ENCODE data around the gene SULT4A1. TPM values are rescaled to one million over a fixed set of nuclear protein-coding genes. Genes with fewer than 3 reads are reported as not detected.
A peak's percentile ranks its signal among the peaks of the same experiment; 100 is the strongest.

SULT4A1 gene
- total and polyA plus RNA-seq, 2 of the 4 experiments (the other 2 are of a cell fraction), result 1.1 to 5.2 TPM

- H3K4me1 ChIP-seq (ENCODE audit: control insufficient read depth, insufficient read depth, low read length), result peaks cover 6% of the 10 kb centered on the region
- no peaks in the 10 kb centered on the region for H3K9me3 ChIP-seq (ENCODE audit: control insufficient read depth, insufficient read depth, low read length)
- POLR2A ChIA-PET (ENCODE audit: unreplicated experiment), result no interaction called here
- H3K4me3 ChIP-seq (ENCODE audit: insufficient read depth, low read depth, low read length), result peak within 1 kb of the TSS; percentile 58
- peak within 1 kb of the TSS; percentile 87 for H3K9ac ChIP-seq (ENCODE audit: low read depth, low read length)
- H3K23ac ChIP-seq (ENCODE audit: low read depth, low read length), result peak within 1 kb of the TSS; percentile 88; the same call in 1 of the 2 replicates
- H3K18ac ChIP-seq (ENCODE audit: low read depth, low read length), result peak within 1 kb of the TSS; percentile 53
- ATAC-seq (ENCODE audit: low read depth), result peak; percentile 96
- H2BK120ac ChIP-seq (ENCODE audit: low read depth, low read length), result peak within 1 kb of the TSS; percentile 28
- peak within 1 kb of the TSS; percentile 45 for H3K56ac ChIP-seq (ENCODE audit: extremely low read depth, insufficient read depth, low read length)
- 0% methylated on average over 11 of the region's 55 CpGs; no CpG with 5 or more reads in 1 of the 2 experiments for WGBS, 2 experiments (ENCODE audit: extremely low coverage in 2 of 2, insufficient read length in 1 of 2)
- H2AK5ac ChIP-seq (ENCODE audit: low read depth, low read length), result peak within 1 kb of the TSS; percentile 85
- peaks cover 12 to 23% of the 10 kb centered on the region in 2 experiments for H3K79me1 ChIP-seq (ENCODE audit: low read depth in 1 of 2, low read length in 2 of 2)
- TSS peak; percentile 61 for BruUV-seq (replicated peaks)
- H2AFZ ChIP-seq (replicated peaks; ENCODE audit: low read length, poor library complexity), result peak within 1 kb of the TSS; percentile 99
- H2AK9ac ChIP-seq (replicated peaks; ENCODE audit: low read depth, low read length, poor library complexity), result peak within 1 kb of the TSS; percentile 92
- H4K91ac ChIP-seq (ENCODE audit: insufficient read depth, low read depth, low read length), result peak within 1 kb of the TSS; percentile 74
- peak; percentile 90 for DNase-seq
- no peaks in the 10 kb centered on the region for H3K36me3 ChIP-seq (ENCODE audit: control insufficient read depth, insufficient read depth, low read length)
- H3K14ac ChIP-seq (replicated peaks; ENCODE audit: low read depth, low read length), result peak within 1 kb of the TSS; percentile 98
- peak within 1 kb of the TSS; percentile 98 for H3K4me2 ChIP-seq (ENCODE audit: low read depth, low read length)
- H4K5ac ChIP-seq (ENCODE audit: low read depth, low read length), result peak within 1 kb of the TSS; percentile 93
- H2BK5ac ChIP-seq (ENCODE audit: low read depth, low read length, poor library complexity, severe bottlenecking), result peak within 1 kb of the TSS; percentile 69
- peak within 1 kb of the TSS; percentile 94 for H3K4ac ChIP-seq (ENCODE audit: low read depth, low read length)
- H2BK20ac ChIP-seq (ENCODE audit: low read depth, low read length), result no peak within 1 kb of the TSS
- dilution Hi-C loops (cut with HindIII; ENCODE audit: low sequenced_read_pairs, unreplicated experiment) (no loop called here), in situ Hi-C loops (cut with MboI; ENCODE audit: low sequenced_read_pairs) (no loop called here), intact Hi-C loops (cut with micrococcal nuclease) (loop anchor here (5.0 kb wide), 1 partner anchor 550 kb away; no protein-coding TSS in a partner anchor)
- no peaks in the 10 kb centered on the region for H3K27me3 ChIP-seq (ENCODE audit: control insufficient read depth, insufficient read depth, low read length)
- H3K27ac ChIP-seq (ENCODE audit: insufficient read depth, low read length), result peak within 1 kb of the TSS; percentile 87
- H3K9me1 ChIP-seq (ENCODE audit: insufficient read depth, low read length), result peaks cover 7% of the 10 kb centered on the region
- no peaks in the 10 kb centered on the region for H4K20me1 ChIP-seq (ENCODE audit: insufficient read depth, low read length)
- 0 out of 3 replicates have a peak within 1 kb of the TSS, but pooled peaks have one; percentile 8 for H2BK15ac ChIP-seq (ENCODE audit: low read depth, low read length)
- H4K8ac ChIP-seq (ENCODE audit: low read depth in 2 of 2, low read length in 2 of 2), result peak within 1 kb of the TSS; percentile 92 to 99
- CTCF ChIA-PET, result interaction anchor here (0.6 to 1.4 kb wide), 3 partner anchors 13 to 71 kb away, joined by 3 to 8 read pairs (median 3); no protein-coding TSS in a partner anchor
- TF ChIP-seq FOS (IDR thresholded peaks at IDR 0.05; ENCODE audit: low read depth, low read length), result peak; percentile 34; the same call in 1 of the 2 replicates
- no peak for TF ChIP-seq MAFK (IDR thresholded peaks at IDR 0.05; ENCODE audit: low read depth, low read length)
- no peak for TF ChIP-seq RAD21 (IDR thresholded peaks at IDR 0.05; ENCODE audit: low read length)
- no peak for TF ChIP-seq CEBPB (IDR thresholded peaks at IDR 0.05; ENCODE audit: low read depth, low read length)
- peak; percentile 56 for TF ChIP-seq POLR2A (IDR thresholded peaks at IDR 0.05; ENCODE audit: low read depth, low read length)
- no peak; the same call in 1 of the 2 replicates for TF ChIP-seq MXI1 (IDR thresholded peaks at IDR 0.05; ENCODE audit: borderline replicate concordance, low read depth, low read length)
- peak; percentile 13; the same call in 1 of the 2 replicates for TF ChIP-seq USF2 (IDR thresholded peaks at IDR 0.05; ENCODE audit: low read depth, low read length)
- no peak for TF ChIP-seq CHD1 (IDR thresholded peaks at IDR 0.05; ENCODE audit: low read depth, low read length)
- no peak for TF ChIP-seq BHLHE40 (IDR thresholded peaks at IDR 0.05; ENCODE audit: low read depth, low read length)
- TF ChIP-seq MAZ (IDR thresholded peaks at IDR 0.05; ENCODE audit: borderline replicate concordance, low read depth, low read length), result no peak; the same call in 1 of the 2 replicates
- no peak for TF ChIP-seq RFX5 (IDR thresholded peaks at IDR 0.05; ENCODE audit: low read depth, low read length)
- TF ChIP-seq, protein P1, sequence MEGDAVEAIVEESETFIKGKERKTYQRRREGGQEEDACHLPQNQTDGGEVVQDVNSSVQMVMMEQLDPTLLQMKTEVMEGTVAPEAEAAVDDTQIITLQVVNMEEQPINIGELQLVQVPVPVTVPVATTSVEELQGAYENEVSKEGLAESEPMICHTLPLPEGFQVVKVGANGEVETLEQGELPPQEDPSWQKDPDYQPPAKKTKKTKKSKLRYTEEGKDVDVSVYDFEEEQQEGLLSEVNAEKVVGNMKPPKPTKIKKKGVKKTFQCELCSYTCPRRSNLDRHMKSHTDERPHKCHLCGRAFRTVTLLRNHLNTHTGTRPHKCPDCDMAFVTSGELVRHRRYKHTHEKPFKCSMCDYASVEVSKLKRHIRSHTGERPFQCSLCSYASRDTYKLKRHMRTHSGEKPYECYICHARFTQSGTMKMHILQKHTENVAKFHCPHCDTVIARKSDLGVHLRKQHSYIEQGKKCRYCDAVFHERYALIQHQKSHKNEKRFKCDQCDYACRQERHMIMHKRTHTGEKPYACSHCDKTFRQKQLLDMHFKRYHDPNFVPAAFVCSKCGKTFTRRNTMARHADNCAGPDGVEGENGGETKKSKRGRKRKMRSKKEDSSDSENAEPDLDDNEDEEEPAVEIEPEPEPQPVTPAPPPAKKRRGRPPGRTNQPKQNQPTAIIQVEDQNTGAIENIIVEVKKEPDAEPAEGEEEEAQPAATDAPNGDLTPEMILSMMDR (conservative IDR thresholded peaks at IDR 0.05; ENCODE audit: low read depth, low read length), result no peak
- TF ChIP-seq, protein P2, sequence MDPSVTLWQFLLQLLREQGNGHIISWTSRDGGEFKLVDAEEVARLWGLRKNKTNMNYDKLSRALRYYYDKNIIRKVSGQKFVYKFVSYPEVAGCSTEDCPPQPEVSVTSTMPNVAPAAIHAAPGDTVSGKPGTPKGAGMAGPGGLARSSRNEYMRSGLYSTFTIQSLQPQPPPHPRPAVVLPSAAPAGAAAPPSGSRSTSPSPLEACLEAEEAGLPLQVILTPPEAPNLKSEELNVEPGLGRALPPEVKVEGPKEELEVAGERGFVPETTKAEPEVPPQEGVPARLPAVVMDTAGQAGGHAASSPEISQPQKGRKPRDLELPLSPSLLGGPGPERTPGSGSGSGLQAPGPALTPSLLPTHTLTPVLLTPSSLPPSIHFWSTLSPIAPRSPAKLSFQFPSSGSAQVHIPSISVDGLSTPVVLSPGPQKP (IDR thresholded peaks at IDR 0.05; ENCODE audit: borderline replicate concordance, low read depth, low read length), result no peak
- TF ChIP-seq RCOR1 (IDR thresholded peaks at IDR 0.05; ENCODE audit: insufficient replicate concordance, low read length), result no peak
Observed at GRCh38 chr22:43812149-43812842, 50.0 kb downstream of the SULT4A1 start, which contains the start of gene EFCAB6. Gene EFCAB6 (minus strand): TSS chr22:43812305. CDS start chr22:43782318, 29,987 bp downstream.
